Mammary epithelial cell (primary cell): Measurements from ENCODE around the gene CEP44.

Experiments
- CTCF ChIP-seq, 2 donors: IDR thresholded peaks in 1 of 2; conservative IDR thresholded peaks in 1 of 2; 2 replicates each; pipeline ENCODE4 v1.5.1; 2011 to 2012; ENCODE audit warnings: inconsistent platforms in 2 of 2, low read length in 2 of 2, mild to moderate bottlenecking in 2 of 2, control low read depth in 1 of 2, low read depth in 1 of 2; ENCODE audit not compliant: insufficient read depth in 1 of 2; ENCODE audit errors: extremely low read depth in 1 of 2
- EZH2 ChIP-seq: IDR thresholded peaks from 2 replicates; pipeline ENCODE4 v1.6.1; 2012; ENCODE audit warnings: low read length, inconsistent platforms, borderline replicate concordance

- TF ChIP-seq CTCF (conservative IDR thresholded peaks at IDR 0.05 in 1 of 2, IDR thresholded peaks at IDR 0.05 in 1 of 2; ENCODE audit: extremely low read depth in 1 of 2, insufficient read depth in 1 of 2, low read depth in 1 of 2, low read length in 2 of 2) (no peak), EZH2 (no peak)
Measured at GRCh38 chr4:174292473-174292872, 8.8 kb downstream of the CEP44 start.
